GM12878 (cell line): ENCODE data around the gene MYL3.

Source experiments
- ATF3 ChIP-seq: IDR thresholded peaks from 2 replicates; pipeline ENCODE4 v1.6.1; 2011; ENCODE audit warnings: low read depth, mild to moderate bottlenecking, low read length, moderate library complexity, borderline replicate concordance; ENCODE audit errors: extremely low read depth
- BMI1 ChIP-seq: fragments of 450-650 bp; IDR thresholded peaks from 2 replicates; pipeline ENCODE4 v1.6.1; 2016; ENCODE audit warnings: mild to moderate bottlenecking, moderate library complexity, borderline replicate concordance
- CTCF ChIP-seq, 3 experiments: IDR thresholded peaks in 2 of 3; conservative IDR thresholded peaks in 1 of 3; 2 replicates each; pipeline ENCODE4 v1.5.1; 2011; ENCODE audit warnings: low read depth in 3 of 3, low read length in 3 of 3, mild to moderate bottlenecking in 3 of 3, control low read depth in 2 of 3, moderate library complexity in 2 of 3, inconsistent platforms in 1 of 3, mixed read lengths in 1 of 3; ENCODE audit not compliant: control insufficient read depth in 2 of 3, insufficient read depth in 1 of 3; ENCODE audit errors: extremely low read depth in 1 of 3
- EP300 ChIP-seq, 2 experiments: fragments of 150-350 bp in 1 of 2; IDR thresholded peaks; 2 replicates each; pipeline ENCODE4 v1.6.1; 2011 to 2012; ENCODE audit warnings: low read depth in 2 of 2, low read length in 2 of 2, borderline replicate concordance in 1 of 2, improper control_type of control experiment in 1 of 2, inconsistent platforms in 1 of 2; ENCODE audit not compliant: control insufficient read depth in 1 of 2
- ESRRA ChIP-seq: IDR thresholded peaks from 2 replicates; pipeline ENCODE4 v1.6.1; 2012; ENCODE audit warnings: mild to moderate bottlenecking, low read length, improper control_type of control experiment
- FOS ChIP-seq: IDR thresholded peaks from 3 replicates; pipeline ENCODE4 v1.6.1; 2011; ENCODE audit warnings: borderline replicate concordance; ENCODE audit not compliant: insufficient read length; ENCODE audit errors: extremely low read depth
- HDAC2 ChIP-seq: fragments of 200-600 bp; sonication (generic); IDR thresholded peaks from 2 replicates; pipeline ENCODE4 v1.6.1; 2017
- PRDM15 ChIP-seq: fragments of 450-650 bp; formaldehyde crosslinking; IDR thresholded peaks from 2 replicates; pipeline ENCODE4 v1.4.0; 2020; ENCODE audit warnings: mild to moderate bottlenecking, moderate library complexity
- RELA ChIP-seq: fragments of 450-650 bp; IDR thresholded peaks from 2 replicates; pipeline ENCODE4 v1.8.0; 2014; ENCODE audit warnings: borderline replicate concordance; ENCODE audit not compliant: partially characterized antibody

DNA sequence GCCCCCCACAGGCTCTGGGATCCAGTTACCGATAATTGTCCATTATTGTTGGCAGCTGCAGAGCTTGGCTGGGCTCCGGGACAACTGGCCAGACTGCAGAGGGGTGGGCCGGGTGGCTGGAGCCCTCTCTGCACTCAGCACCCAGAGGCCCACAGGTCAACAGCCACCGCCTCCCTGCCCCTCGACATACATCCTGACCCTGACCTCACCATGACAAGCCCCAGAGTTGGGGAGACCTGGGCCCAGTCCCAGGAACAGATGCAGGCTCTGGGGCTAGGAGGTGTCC, 36.7 kb upstream of the MYL3 start:
- TF ChIP-seq BMI1 (no peak), HDAC2 (no peak), CTCF (IDR thresholded peaks at IDR 0.05 in 2 of 3, conservative IDR thresholded peaks at IDR 0.05 in 1 of 3; ENCODE audit: control insufficient read depth in 2 of 3, extremely low read depth in 1 of 3, insufficient read depth in 1 of 3, low read depth in 3 of 3, low read length in 3 of 3) (no peak), RELA (no peak), FOS (no peak), ESRRA (no peak), PRDM15 (CRISPR knock-in tag) (no peak), EP300 (IDR thresholded peaks at IDR 0.05; ENCODE audit: borderline replicate concordance in 1 of 2, control insufficient read depth in 1 of 2, low read depth in 2 of 2, low read length in 2 of 2) (no peak), ATF3 (no peak)
